Keratinocyte (primary cell): ENCODE data around the gene NOTCH1. TPM values are rescaled to one million over a fixed set of nuclear protein-coding genes. Genes with fewer than 3 reads are reported as not detected.

Experiments used
- DNase-seq: peaks from one replicate; pipeline ENCODE4 v3.0.0-alpha.2; 2011; ENCODE audit warnings: low read depth, missing footprints, low spot score
- FAIRE-seq: peaks from 2 replicates; lab custom pipeline; 2011; peaks lifted over from hg19 to GRCh38; lab: Jason Lieb, UNC
- H2AFZ ChIP-seq: 2 replicates; pipeline ENCODE4 v1.6.0; 2012; ENCODE audit warnings: low read length, control low read depth, inconsistent platforms; ENCODE audit not compliant: control insufficient read depth
- H3K27ac ChIP-seq: 2 replicates; pipeline ENCODE4 v1.5.1; 2011; ENCODE audit warnings: low read length; ENCODE audit not compliant: control insufficient read depth, insufficient read depth
- H3K27me3 ChIP-seq: 3 replicates; pipeline ENCODE4 v1.6.0; 2011; ENCODE audit warnings: low read length; ENCODE audit not compliant: control insufficient read depth, insufficient read depth; ENCODE audit errors: extremely low read depth
- H3K36me3 ChIP-seq, 2 experiments: 2 replicates in 1 of 2; 3 replicates in 1 of 2; pipeline ENCODE4 v1.5.1; 2011; ENCODE audit warnings: low read length in 2 of 2, mild to moderate bottlenecking in 1 of 2; ENCODE audit not compliant: control insufficient read depth in 2 of 2, insufficient read depth in 2 of 2; ENCODE audit errors: extremely low read depth in 1 of 2
- H3K4me1 ChIP-seq: 3 replicates; pipeline ENCODE4 v1.5.1; 2011; ENCODE audit warnings: low read length; ENCODE audit not compliant: control insufficient read depth, insufficient read depth; ENCODE audit errors: extremely low read depth
- H3K4me2 ChIP-seq: 3 replicates; pipeline ENCODE4 v1.6.0; 2011; ENCODE audit warnings: low read depth, low read length; ENCODE audit not compliant: control insufficient read depth, insufficient read depth; ENCODE audit errors: extremely low read depth
- H3K4me3 ChIP-seq, 3 experiments: fragments of 200-600 bp in 1 of 3; sonication (generic) in 1 of 3; 2 replicates in 2 of 3; 3 replicates in 1 of 3; pipeline ENCODE4 v1.5.1; 2011 to 2016; ENCODE audit warnings: low read length in 3 of 3, mild to moderate bottlenecking in 3 of 3, control low read depth in 2 of 3, inconsistent platforms in 1 of 3, low read depth in 1 of 3, mixed read lengths in 1 of 3, mixed run types in 1 of 3, moderate library complexity in 1 of 3; ENCODE audit not compliant: control insufficient read depth in 2 of 3, insufficient read depth in 2 of 3; ENCODE audit errors: extremely low read depth in 1 of 3
- H3K79me2 ChIP-seq: 2 replicates; pipeline ENCODE4 v1.6.0; 2012; ENCODE audit warnings: low read length; ENCODE audit not compliant: control insufficient read depth, insufficient read depth
- H3K9ac ChIP-seq: 3 replicates; pipeline ENCODE4 v1.6.0; 2011; ENCODE audit warnings: low read length; ENCODE audit not compliant: control insufficient read depth, insufficient read depth; ENCODE audit errors: extremely low read depth
- H3K9me1 ChIP-seq: 3 replicates; pipeline ENCODE4 v1.6.0; 2011; ENCODE audit warnings: low read length; ENCODE audit not compliant: control insufficient read depth, insufficient read depth; ENCODE audit errors: extremely low read depth
- H3K9me3 ChIP-seq: 2 replicates; pipeline ENCODE4 v1.5.1; 2012; ENCODE audit warnings: low read depth, low read length; ENCODE audit not compliant: control insufficient read depth
- H4K20me1 ChIP-seq: 3 replicates; pipeline ENCODE4 v1.6.0; 2011; ENCODE audit warnings: low read length; ENCODE audit not compliant: control insufficient read depth, insufficient read depth; ENCODE audit errors: extremely low read depth
- CTCF ChIP-seq, 3 experiments: IDR thresholded peaks in 1 of 3; conservative IDR thresholded peaks in 1 of 3; optimal IDR thresholded peaks in 1 of 3; 2 replicates in 2 of 3; 3 replicates in 1 of 3; pipeline versions ENCODE3 to v1.5.1; 2011; ENCODE audit warnings: low read length in 3 of 3, mild to moderate bottlenecking in 3 of 3, moderate library complexity in 2 of 3, control low read depth in 1 of 3, inconsistent platforms in 1 of 3; ENCODE audit not compliant: insufficient read depth in 2 of 3; ENCODE audit errors: extremely low read depth in 1 of 3
- EZH2 ChIP-seq: IDR thresholded peaks from one replicate; pipeline ENCODE4 v1.6.1; 2012; ENCODE audit warnings: inconsistent platforms, mild to moderate bottlenecking, low read length, moderate library complexity
- dilution Hi-C: fragments of 300-500 bp; cut with MboI; formaldehyde crosslinking; loops from one replicate; pipeline ENCODE4 v1.7.0; 2020; ENCODE audit warnings: low sequenced_read_pairs; ENCODE audit not compliant: extremely low pct_ligation_motif_present
- polyA plus RNA-seq, 5 experiments: library from polyadenylated mRNA; depleted of rRNA in 3 of 5; stranded (reverse) in 3 of 5; stranded (forward) in 1 of 5; unstranded in 1 of 5; fragments of >200 nt; gene quantifications; 1 replicate in 1 of 5; 2 replicates in 3 of 5; 3 replicates in 1 of 5; pipeline versions ENCODE4 v1.2.1 to v1.2.3, GENCODE V29; 2011 to 2012; ENCODE audit warnings: missing spikeins in 2 of 5, low read depth in 1 of 5, low replicate concordance in 1 of 5

The NOTCH1 gene
- polyA plus RNA-seq, 1 donor (not counting 4 experiments of a cell fraction or from before 2014, with no cell fraction given): 6.1 TPM

- H3K9ac ChIP-seq: no peak overlapping the region
- dilution Hi-C loops: no loop called here
- H3K9me1 ChIP-seq: no peaks in the 10 kb centered on the region
- H2AFZ ChIP-seq: no peak overlapping the region
- H3K9me3 ChIP-seq: no peaks in the 10 kb centered on the region
- H3K4me1 ChIP-seq: no peaks in the 10 kb centered on the region
- H3K27me3 ChIP-seq: no peaks in the 10 kb centered on the region
- TF ChIP-seq CTCF (optimal IDR thresholded peaks at IDR 0.05 in 1 of 3, IDR thresholded peaks at IDR 0.05 in 1 of 3, conservative IDR thresholded peaks at IDR 0.05 in 1 of 3; ENCODE audit: extremely low read depth in 1 of 3, insufficient read depth in 2 of 3, low read length in 3 of 3) (no peak), EZH2 (no peak)
- H3K27ac ChIP-seq: no peak overlapping the region
- no peak overlapping the region for H3K4me3 ChIP-seq
- peaks cover 50 to 54% of the 10 kb centered on the region in 2 experiments for H3K36me3 ChIP-seq
- DNase-seq (no peak), FAIRE-seq (no peak)
- H4K20me1 ChIP-seq: peaks cover 9% of the 10 kb centered on the region
- no peak overlapping the region for H3K4me2 ChIP-seq
- peaks cover 58% of the 10 kb centered on the region for H3K79me2 ChIP-seq
These were observed 25.8 kb downstream of the NOTCH1 start for GRCh38 chr9:136520053-136520540.

DNA sequence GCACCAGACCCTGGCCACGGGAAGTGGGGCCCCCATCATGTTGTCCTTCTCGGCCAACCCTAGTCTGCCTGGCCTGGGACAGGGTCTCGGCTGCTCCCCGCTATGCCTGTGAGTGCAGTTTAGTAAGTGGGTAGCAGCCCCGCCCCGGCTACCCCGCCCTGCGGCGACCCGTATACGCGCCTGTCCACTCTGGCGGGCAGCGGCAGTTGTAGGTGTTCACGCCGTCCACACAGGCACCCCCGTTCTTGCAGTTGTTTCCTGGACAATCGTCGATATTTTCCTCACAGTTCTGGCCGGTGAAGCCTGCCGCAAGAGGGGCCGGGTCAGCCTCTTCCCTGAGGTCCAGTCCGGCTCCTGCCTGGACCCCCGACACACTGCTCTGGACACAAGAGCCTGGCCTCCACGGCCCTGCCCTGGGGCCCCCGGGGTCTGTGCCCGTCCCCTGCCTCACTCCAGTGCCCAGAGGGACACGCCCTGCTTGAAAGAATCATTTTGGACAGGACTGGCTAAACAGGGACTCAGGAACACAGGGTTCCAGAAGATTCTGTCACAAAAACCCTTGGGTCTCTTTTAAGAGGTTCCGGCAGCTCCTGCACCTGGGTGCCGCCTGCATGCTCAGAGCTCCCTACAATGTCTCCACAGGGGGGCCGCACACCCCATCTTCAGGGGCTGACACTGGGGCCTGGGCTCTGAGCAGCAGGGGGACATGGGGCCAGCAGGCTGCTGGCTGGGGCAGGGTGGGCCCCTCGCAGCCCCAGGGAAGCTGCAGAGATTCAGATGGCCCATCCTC, 26.4 kb downstream of the NOTCH1 start:
- H3K4me3 ChIP-seq: no peak overlapping the region
- H3K36me3 ChIP-seq: peaks cover 52 to 57% of the 10 kb centered on the region in 2 experiments
- H3K79me2 ChIP-seq: peaks cover 55% of the 10 kb centered on the region
- no peaks in the 10 kb centered on the region for H3K9me3 ChIP-seq
- H3K4me1 ChIP-seq: no peaks in the 10 kb centered on the region
- H3K27ac ChIP-seq: no peak overlapping the region
- no peak overlapping the region for H3K4me2 ChIP-seq
- dilution Hi-C loops: no loop called here
- no peak overlapping the region for H3K9ac ChIP-seq
- H4K20me1 ChIP-seq: peaks cover 6% of the 10 kb centered on the region
- DNase-seq: no peak
- H3K27me3 ChIP-seq: no peaks in the 10 kb centered on the region
- no peak overlapping the region for H2AFZ ChIP-seq
- no peak for FAIRE-seq
- TF ChIP-seq CTCF (optimal IDR thresholded peaks at IDR 0.05 in 1 of 3, IDR thresholded peaks at IDR 0.05 in 1 of 3, conservative IDR thresholded peaks at IDR 0.05 in 1 of 3; ENCODE audit: extremely low read depth in 1 of 3, insufficient read depth in 2 of 3, low read length in 3 of 3) (no peak), EZH2 (no peak)
- H3K9me1 ChIP-seq: no peaks in the 10 kb centered on the region
